ENCODE measurements around the gene FLRT3. TPM values are rescaled to one million over a fixed set of nuclear protein-coding genes. Genes with fewer than 3 reads are reported as not detected.

Gene FLRT3
- total RNA-seq, 1 donor from 2014 or later: 3.3 TPM

- no peaks in the 10 kb centered on the region for H3K27me3 ChIP-seq (ENCODE audit: control insufficient read depth, insufficient read depth, low read length)
- H3K4me3 ChIP-seq (ENCODE audit: low read depth, low read length): no peak overlapping the region
- DNase-seq (ENCODE audit: low read depth): no peak
- no peaks in the 10 kb centered on the region for H3K36me3 ChIP-seq (ENCODE audit: control insufficient read depth, insufficient read depth, low read length)
- no peak for TF ChIP-seq CTCF (IDR thresholded peaks at IDR 0.05; ENCODE audit: insufficient read depth, low read length, poor library complexity, severe bottlenecking)
Measured at GRCh38 chr20:14303651-14304050, 33.8 kb downstream of the FLRT3 start.

GRCh38 chr20:14303106-14303505 is 34.3 kb downstream of the FLRT3 start:
- no peak for TF ChIP-seq CTCF (IDR thresholded peaks at IDR 0.05; ENCODE audit: insufficient read depth, low read length, poor library complexity, severe bottlenecking)
- no peaks in the 10 kb centered on the region for H3K36me3 ChIP-seq (ENCODE audit: control insufficient read depth, insufficient read depth, low read length)
- no peak overlapping the region for H3K4me3 ChIP-seq (ENCODE audit: low read depth, low read length)
- H3K27me3 ChIP-seq (ENCODE audit: control insufficient read depth, insufficient read depth, low read length): no peaks in the 10 kb centered on the region
- DNase-seq (ENCODE audit: low read depth): no peak

GRCh38 chr20:14299831-14300230 is 37.6 kb downstream of the FLRT3 start:
- no peak for TF ChIP-seq CTCF (IDR thresholded peaks at IDR 0.05; ENCODE audit: insufficient read depth, low read length, poor library complexity, severe bottlenecking)
- no peak for DNase-seq (ENCODE audit: low read depth)
- Histone ChIP-seq H3K27me3 (ENCODE audit: control insufficient read depth, insufficient read depth, low read length) (no peaks in the 10 kb centered on the region), H3K4me3 (ENCODE audit: low read depth, low read length) (no peak overlapping the region), H3K36me3 (ENCODE audit: control insufficient read depth, insufficient read depth, low read length) (no peaks in the 10 kb centered on the region)

- Histone ChIP-seq H3K36me3 (ENCODE audit: control insufficient read depth, insufficient read depth, low read length) (no peaks in the 10 kb centered on the region), H3K4me3 (ENCODE audit: low read depth, low read length) (no peak overlapping the region), H3K27me3 (ENCODE audit: control insufficient read depth, insufficient read depth, low read length) (no peaks in the 10 kb centered on the region)
- no peak for DNase-seq (ENCODE audit: low read depth)
- TF ChIP-seq CTCF (IDR thresholded peaks at IDR 0.05; ENCODE audit: insufficient read depth, low read length, poor library complexity, severe bottlenecking): no peak
Measured at GRCh38 chr20:14295770-14296309, 41.6 kb downstream of the FLRT3 start.

GRCh38 chr20:14295238-14295637 is 42.2 kb downstream of the FLRT3 start:
- no peaks in the 10 kb centered on the region for H3K27me3 ChIP-seq (ENCODE audit: control insufficient read depth, insufficient read depth, low read length)
- no peak for DNase-seq (ENCODE audit: low read depth)
- H3K4me3 ChIP-seq (ENCODE audit: low read depth, low read length): no peak overlapping the region
- H3K36me3 ChIP-seq (ENCODE audit: control insufficient read depth, insufficient read depth, low read length): no peaks in the 10 kb centered on the region
- no peak for TF ChIP-seq CTCF (IDR thresholded peaks at IDR 0.05; ENCODE audit: insufficient read depth, low read length, poor library complexity, severe bottlenecking)

- no peak overlapping the region for H3K4me3 ChIP-seq (ENCODE audit: low read depth, low read length)
- H3K27me3 ChIP-seq (ENCODE audit: control insufficient read depth, insufficient read depth, low read length): no peaks in the 10 kb centered on the region
- DNase-seq (ENCODE audit: low read depth): no peak
- no peak for TF ChIP-seq CTCF (IDR thresholded peaks at IDR 0.05; ENCODE audit: insufficient read depth, low read length, poor library complexity, severe bottlenecking)
- H3K36me3 ChIP-seq (ENCODE audit: control insufficient read depth, insufficient read depth, low read length): no peaks in the 10 kb centered on the region
Measured at GRCh38 chr20:14291502-14291901, 45.9 kb downstream of the FLRT3 start.

All from kidney epithelial cell (primary cell).